ENCODE data around the gene MPG. TPM values are rescaled to one million over a fixed set of nuclear protein-coding genes. Genes with fewer than 3 reads are reported as not detected.

Gene MPG
- polyA plus RNA-seq, 1 experiment: 117 TPM

DNA sequence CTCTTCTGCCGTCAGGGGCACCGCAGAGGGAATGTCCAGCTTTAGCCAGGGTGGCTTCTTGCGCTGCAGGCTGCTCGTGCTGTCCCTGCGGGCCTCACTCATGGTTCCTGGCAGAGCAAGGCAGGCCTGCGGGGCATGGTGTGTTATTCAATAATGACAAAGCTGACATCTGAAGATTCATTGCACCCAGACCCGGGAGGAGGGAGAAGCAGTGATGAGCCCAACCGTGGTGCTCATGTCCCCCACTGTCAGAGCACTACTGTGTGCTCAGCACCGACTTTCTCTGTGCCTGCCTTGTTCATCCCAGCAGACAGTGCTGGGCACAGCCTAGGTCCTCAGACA, 13.1 kb upstream of the MPG start:
- TF ChIP-seq, protein P1, sequence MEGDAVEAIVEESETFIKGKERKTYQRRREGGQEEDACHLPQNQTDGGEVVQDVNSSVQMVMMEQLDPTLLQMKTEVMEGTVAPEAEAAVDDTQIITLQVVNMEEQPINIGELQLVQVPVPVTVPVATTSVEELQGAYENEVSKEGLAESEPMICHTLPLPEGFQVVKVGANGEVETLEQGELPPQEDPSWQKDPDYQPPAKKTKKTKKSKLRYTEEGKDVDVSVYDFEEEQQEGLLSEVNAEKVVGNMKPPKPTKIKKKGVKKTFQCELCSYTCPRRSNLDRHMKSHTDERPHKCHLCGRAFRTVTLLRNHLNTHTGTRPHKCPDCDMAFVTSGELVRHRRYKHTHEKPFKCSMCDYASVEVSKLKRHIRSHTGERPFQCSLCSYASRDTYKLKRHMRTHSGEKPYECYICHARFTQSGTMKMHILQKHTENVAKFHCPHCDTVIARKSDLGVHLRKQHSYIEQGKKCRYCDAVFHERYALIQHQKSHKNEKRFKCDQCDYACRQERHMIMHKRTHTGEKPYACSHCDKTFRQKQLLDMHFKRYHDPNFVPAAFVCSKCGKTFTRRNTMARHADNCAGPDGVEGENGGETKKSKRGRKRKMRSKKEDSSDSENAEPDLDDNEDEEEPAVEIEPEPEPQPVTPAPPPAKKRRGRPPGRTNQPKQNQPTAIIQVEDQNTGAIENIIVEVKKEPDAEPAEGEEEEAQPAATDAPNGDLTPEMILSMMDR (IDR thresholded peaks at IDR 0.05; ENCODE audit: insufficient read depth, low read depth, low read length): no peak
- CTCF ChIA-PET: interaction anchor here (0.5 to 21.0 kb wide), 10 partner anchors 8 to 297 kb away, joined by 3 to 544 read pairs (median 12); partner anchors contain the start of genes MPG, POLR3K and SNRNP25
- no peaks in the 10 kb centered on the region for H3K27me3 ChIP-seq (ENCODE audit: control insufficient read depth, insufficient read depth, low read length)
- no peak for DNase-seq (ENCODE audit: low read depth)
- H3K4me3 ChIP-seq (ENCODE audit: low read depth, low read length): no peak overlapping the region
- POLR2A ChIA-PET: no interaction called here
- H3K36me3 ChIP-seq (ENCODE audit: control insufficient read depth, insufficient read depth, low read length): peaks cover 41% of the 10 kb centered on the region

DNA sequence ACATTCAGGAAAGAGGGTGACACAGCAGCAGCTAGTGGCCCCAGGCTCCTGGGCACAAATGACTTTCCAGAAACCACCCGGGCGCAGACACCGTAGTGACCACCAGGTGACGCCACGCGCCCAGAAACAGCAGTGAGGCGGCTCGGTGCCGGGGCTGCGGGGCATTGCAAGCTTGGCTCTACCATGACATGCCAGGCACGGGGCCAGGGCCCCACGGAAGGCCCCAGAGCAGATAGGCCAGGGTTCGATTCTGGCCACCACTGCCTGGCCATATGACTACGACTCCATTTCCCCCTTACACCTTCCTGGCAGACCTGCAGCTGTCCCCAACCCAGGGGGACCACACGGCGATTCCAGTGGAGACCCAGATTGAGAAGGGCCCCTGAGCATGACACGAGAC, 12.3 kb upstream of the MPG start:
- peaks cover 35% of the 10 kb centered on the region for H3K36me3 ChIP-seq (ENCODE audit: control insufficient read depth, insufficient read depth, low read length)

DNA sequence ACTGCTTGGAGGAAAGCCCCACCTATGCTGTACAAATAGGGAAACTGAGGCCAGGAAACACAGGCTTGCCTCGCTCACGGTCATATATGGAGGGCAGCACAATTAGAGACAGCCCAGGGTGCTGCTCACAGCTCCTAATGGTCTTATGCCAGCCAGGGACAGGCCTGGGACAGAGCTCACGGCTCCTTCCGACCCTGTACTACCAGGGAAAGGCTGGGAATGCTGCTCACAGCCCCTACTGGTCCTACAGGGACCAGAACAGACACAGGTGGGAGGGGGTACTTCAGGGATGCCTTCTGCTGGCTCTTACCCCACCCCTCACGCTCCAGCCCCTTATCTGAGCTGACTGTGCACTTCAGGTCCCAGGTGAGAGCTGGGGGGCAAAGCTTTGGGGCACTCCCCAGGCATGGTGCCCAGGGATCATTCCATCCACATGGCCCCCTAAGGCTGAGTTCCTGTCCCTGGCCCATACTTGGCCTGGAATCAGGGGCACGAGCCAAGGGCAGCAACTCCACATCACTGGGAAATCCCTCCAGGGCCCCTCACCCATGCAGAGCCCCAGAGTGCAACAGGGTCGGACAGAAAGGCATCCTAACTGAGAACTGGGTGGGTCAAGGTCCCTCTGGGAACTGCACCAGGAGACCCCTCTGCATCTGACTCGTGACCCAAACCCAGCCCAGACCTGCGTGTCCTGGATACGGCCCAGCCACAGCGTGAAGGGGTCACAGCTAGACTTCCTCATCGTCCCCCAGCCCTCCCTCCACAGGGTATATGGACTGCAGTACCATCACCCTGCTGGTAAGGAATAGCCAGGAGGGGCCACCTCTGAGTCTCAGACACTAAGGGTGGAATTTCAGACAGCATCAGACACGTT, 11.5 kb upstream of the MPG start:
- no peaks in the 10 kb centered on the region for H3K27me3 ChIP-seq (ENCODE audit: control insufficient read depth, insufficient read depth, low read length)
- POLR2A ChIA-PET: interaction anchor here (0.6 kb wide), 1 partner anchor 30 kb away, joined by 4 read pairs; no protein-coding TSS in a partner anchor

More for the DNA sequence above, 12.3 kb upstream of the MPG start:
- H3K27me3 ChIP-seq (ENCODE audit: control insufficient read depth, insufficient read depth, low read length): no peaks in the 10 kb centered on the region
- TF ChIP-seq, protein P1 (IDR thresholded peaks at IDR 0.05; ENCODE audit: insufficient read depth, low read depth, low read length): peak; percentile 97
- POLR2A ChIA-PET: interaction anchor here (0.6 to 0.7 kb wide), 2 partner anchors 31 to 32 kb away, joined by 4 to 7 read pairs; no protein-coding TSS in a partner anchor
- H3K4me3 ChIP-seq (ENCODE audit: low read depth, low read length): no peak overlapping the region
- CTCF ChIA-PET: interaction anchor here (0.6 to 21.0 kb wide), 19 partner anchors 9 to 340 kb away, joined by 3 to 544 read pairs (median 6); partner anchors contain the start of genes HBQ1, MPG, POLR3K and SNRNP25
- DNase-seq (ENCODE audit: low read depth): no peak

DNA sequence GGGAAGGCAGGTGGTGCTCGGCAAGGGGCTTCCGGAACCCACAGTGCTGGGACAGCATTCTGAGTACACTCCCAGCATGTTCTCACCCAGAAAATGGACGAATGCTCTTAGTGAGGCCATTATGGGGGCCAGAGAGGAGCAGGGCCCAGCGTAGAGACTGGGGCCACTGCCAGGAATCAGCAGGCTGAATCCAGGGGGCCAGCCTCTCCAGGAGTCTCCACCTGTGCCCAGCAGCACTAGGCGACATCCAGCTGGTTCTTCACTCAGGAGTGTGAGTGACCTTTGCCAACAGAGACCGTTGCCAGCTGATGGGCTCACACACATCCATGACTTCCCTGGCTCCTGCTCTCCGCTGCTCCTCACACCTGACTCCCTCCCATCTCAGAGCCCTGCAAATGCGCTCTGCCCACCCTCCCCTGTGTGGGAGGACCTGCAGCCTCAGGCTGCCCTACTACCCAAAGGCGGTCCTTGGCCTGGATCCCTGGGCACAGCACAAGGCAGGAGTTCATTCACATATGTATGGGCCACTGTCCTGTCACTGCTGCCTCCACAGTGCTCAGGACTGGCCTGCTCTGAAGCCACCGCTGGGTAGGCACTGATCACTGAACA, 10.7 kb upstream of the MPG start:
- DNase-seq (ENCODE audit: low read depth): no peak

More for the DNA sequence above, 11.5 kb upstream of the MPG start:
- Histone ChIP-seq H3K36me3 (ENCODE audit: control insufficient read depth, insufficient read depth, low read length) (peaks cover 28% of the 10 kb centered on the region), H3K4me3 (ENCODE audit: low read depth, low read length) (no peak overlapping the region)
- TF ChIP-seq, protein P1 (IDR thresholded peaks at IDR 0.05; ENCODE audit: insufficient read depth, low read depth, low read length): no peak
- CTCF ChIA-PET: interaction anchor here (0.6 to 21.0 kb wide), 18 partner anchors 10 to 339 kb away, joined by 3 to 544 read pairs (median 6); partner anchors contain the start of genes HBQ1, MPG, POLR3K and SNRNP25
- DNase-seq (ENCODE audit: low read depth): no peak

More for the DNA sequence above, 10.7 kb upstream of the MPG start:
- Histone ChIP-seq H3K36me3 (ENCODE audit: control insufficient read depth, insufficient read depth, low read length) (peaks cover 23% of the 10 kb centered on the region), H3K4me3 (ENCODE audit: low read depth, low read length) (no peak overlapping the region), H3K27me3 (ENCODE audit: control insufficient read depth, insufficient read depth, low read length) (no peaks in the 10 kb centered on the region)
- ChIA-PET CTCF (interaction anchor here (2.1 to 21.0 kb wide), 5 partner anchors 9 to 294 kb away, joined by 6 to 544 read pairs (median 49); partner anchors contain the start of genes HBQ1 and MPG), POLR2A (no interaction called here)
- TF ChIP-seq, protein P1 (IDR thresholded peaks at IDR 0.05; ENCODE audit: insufficient read depth, low read depth, low read length): no peak

Data from BJ (cell line).